NT2/D1 (cell line): ENCODE results near the gene WDR70.

Experiments
- YY1 ChIP-seq: IDR thresholded peaks from 2 replicates; pipeline ENCODE4 v1.6.1; 2011; ENCODE audit not compliant: insufficient read length, insufficient read depth
- ZNF274 ChIP-seq: IDR thresholded peaks from 2 replicates; pipeline ENCODE4 v1.6.1; 2011; ENCODE audit warnings: mild to moderate bottlenecking, low read depth, low read length

DNA sequence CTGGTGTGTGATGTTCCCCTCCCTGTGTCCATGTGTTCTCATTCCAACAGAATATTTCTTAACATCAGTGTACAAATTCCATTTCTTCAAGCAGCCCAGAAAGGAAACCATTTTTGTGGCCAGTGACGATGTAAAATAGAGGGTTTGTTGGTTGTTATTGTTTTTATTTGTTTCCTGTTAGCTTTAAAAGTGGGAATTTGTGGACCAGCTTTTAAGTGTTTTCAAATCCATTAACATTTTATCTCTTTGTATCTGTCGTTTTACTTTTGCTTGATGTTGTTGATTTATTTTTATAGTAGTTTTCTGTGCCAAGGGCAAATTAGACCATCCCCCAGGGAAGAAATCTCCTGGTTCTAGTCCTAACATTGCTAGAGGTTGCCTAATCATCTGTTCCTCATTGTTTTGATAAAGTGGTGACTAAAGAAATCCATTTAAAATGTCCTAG lies 360.7 kb downstream of the WDR70 start:
- TF ChIP-seq YY1: no peak
- no peak for TF ChIP-seq ZNF274
